ENCODE measurements around the gene GAK.

Gene GAK

DNA sequence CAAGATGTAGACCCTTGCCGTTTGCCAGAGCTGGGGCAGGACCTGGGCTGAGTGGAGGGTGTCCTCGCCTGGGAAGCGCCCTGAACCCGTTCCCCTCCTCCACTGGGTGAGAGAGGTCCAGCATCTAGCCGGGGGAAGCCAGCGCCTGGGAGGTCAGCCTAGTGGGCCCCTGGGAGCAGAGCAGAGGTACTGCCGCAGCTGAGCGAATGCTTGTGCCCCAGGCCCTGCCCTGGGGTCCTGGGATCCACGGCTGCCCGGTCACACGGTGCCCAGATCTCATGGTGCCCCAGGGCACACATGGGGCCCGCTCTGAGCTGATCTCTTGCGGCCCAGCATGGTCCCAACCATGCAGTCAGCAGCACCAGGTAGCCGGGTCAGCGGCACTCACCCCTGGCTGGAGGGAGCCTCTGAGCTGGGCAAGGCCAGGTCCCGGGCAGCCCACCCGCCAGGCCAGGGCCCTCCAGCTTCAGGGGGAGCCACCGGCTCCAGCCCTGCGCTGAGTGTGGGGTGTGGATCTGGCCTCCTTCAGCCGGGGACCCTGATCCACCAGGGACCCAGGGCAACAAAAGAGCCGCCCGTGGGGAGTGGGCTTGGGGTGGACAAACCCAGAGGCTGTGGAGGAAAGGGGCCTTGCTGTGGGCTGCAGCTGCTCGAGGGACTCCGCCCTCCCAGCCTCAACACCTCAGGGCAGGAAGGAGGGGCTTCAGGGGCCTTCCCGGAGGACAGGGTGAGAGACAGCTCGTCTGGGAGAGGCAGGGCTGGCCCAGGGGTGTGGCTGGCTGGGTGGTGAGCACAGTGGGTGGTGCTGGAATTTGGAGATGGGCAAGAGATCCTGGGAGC lies 102.1 kb downstream of the GAK start:
- Histone ChIP-seq H3K9ac (ENCODE audit: low read depth in 1 of 2, low read length in 2 of 2) (no peak overlapping the region), H3K27ac (ENCODE audit: low read depth, low read length) (no peak overlapping the region), H3K36me3 (ENCODE audit: control insufficient read depth in 1 of 2, insufficient read depth in 2 of 2, low read length in 2 of 2) (no peaks in the 10 kb centered on the region), H3K27me3 (ENCODE audit: control insufficient read depth in 1 of 2, insufficient read depth in 2 of 2, low read length in 2 of 2) (peaks cover 27 to 35% of the 10 kb centered on the region in 2 donors), H3K4me1 (ENCODE audit: control insufficient read depth in 1 of 2, insufficient read depth in 2 of 2, low read length in 2 of 2) (no peaks in the 10 kb centered on the region), H3K9me3 (ENCODE audit: control insufficient read depth in 1 of 2, low read length in 2 of 2) (peaks cover 4 to 6% of the 10 kb centered on the region in 2 donors), H3K4me3 (ENCODE audit: low read depth in 1 of 2, low read length in 2 of 2) (no peak overlapping the region)

DNA sequence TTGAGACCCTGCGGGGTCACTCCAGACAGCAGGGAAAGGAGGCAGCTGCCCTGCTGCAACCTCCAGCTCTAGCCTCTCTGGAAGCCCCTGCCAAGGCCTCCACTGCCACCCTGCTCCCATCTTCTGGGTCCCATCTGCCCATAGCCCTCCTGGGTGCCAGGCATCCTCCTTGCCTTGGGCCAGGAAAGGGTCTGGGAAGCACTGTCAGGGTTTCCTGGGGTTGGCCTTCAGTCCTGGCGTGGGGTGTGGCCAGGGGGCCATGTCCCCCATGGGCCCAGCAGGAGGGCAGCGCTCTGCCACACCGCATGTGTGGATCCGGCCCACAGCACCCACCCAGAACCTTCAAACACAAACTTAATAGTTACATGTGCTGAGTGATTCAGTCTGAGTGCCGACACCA lies 102.8 kb downstream of the GAK start:
- no peak overlapping the region for H3K4me3 ChIP-seq (ENCODE audit: low read depth in 1 of 2, low read length in 2 of 2)
- H3K36me3 ChIP-seq (ENCODE audit: control insufficient read depth in 1 of 2, insufficient read depth in 2 of 2, low read length in 2 of 2), result no peaks in the 10 kb centered on the region
- no peak overlapping the region for H3K27ac ChIP-seq (ENCODE audit: low read depth, low read length)
- H3K9me3 ChIP-seq (ENCODE audit: control insufficient read depth in 1 of 2, low read length in 2 of 2), result peaks cover 4 to 6% of the 10 kb centered on the region in 2 donors
- H3K9ac ChIP-seq (ENCODE audit: low read depth in 1 of 2, low read length in 2 of 2), result no peak overlapping the region
- H3K4me1 ChIP-seq (ENCODE audit: control insufficient read depth in 1 of 2, insufficient read depth in 2 of 2, low read length in 2 of 2), result no peaks in the 10 kb centered on the region
- H3K27me3 ChIP-seq (ENCODE audit: control insufficient read depth in 1 of 2, insufficient read depth in 2 of 2, low read length in 2 of 2), result peaks cover 34 to 40% of the 10 kb centered on the region in 2 donors

DNA sequence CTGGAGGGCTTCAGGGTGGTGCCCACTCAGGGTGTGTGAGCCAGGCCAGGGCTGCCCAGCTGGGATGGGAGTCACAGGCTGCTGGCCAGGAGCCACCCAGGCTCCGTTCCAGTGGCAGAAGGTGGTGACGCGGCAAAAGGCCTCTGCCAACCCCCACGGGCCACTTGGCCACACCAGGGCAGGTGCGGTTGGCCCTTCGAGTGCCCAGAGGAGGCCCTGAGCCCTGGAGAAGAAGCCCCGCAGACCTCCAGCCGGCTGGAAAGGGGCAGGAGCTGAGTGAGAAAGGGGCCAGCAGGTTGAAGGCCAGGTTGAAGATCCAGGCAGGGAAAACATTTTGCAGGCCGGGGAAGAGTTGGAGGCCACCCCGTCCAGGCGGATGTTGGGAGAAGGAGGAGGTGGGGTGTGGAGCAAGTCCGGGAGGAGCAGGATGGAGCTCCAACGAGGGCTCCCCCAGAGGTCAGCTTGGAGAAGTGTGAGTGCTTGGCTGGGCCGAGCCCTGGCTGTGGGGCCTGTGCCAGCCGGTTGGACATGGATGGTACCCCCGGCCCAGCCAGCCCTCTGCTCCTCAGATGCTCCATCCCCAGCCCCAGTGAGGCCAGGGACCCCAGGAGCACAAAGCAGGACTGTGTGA lies 103.4 kb downstream of the GAK start:
- Histone ChIP-seq H3K27me3 (ENCODE audit: control insufficient read depth in 1 of 2, insufficient read depth in 2 of 2, low read length in 2 of 2) (peaks cover 39 to 43% of the 10 kb centered on the region in 2 donors), H3K36me3 (ENCODE audit: control insufficient read depth in 1 of 2, insufficient read depth in 2 of 2, low read length in 2 of 2) (no peaks in the 10 kb centered on the region), H3K27ac (ENCODE audit: low read depth, low read length) (no peak overlapping the region), H3K4me1 (ENCODE audit: control insufficient read depth in 1 of 2, insufficient read depth in 2 of 2, low read length in 2 of 2) (no peaks in the 10 kb centered on the region), H3K4me3 (ENCODE audit: low read depth in 1 of 2, low read length in 2 of 2) (no peak overlapping the region), H3K9me3 (ENCODE audit: control insufficient read depth in 1 of 2, low read length in 2 of 2) (peaks cover 4 to 6% of the 10 kb centered on the region in 2 donors), H3K9ac (ENCODE audit: low read depth in 1 of 2, low read length in 2 of 2) (no peak overlapping the region)

DNA sequence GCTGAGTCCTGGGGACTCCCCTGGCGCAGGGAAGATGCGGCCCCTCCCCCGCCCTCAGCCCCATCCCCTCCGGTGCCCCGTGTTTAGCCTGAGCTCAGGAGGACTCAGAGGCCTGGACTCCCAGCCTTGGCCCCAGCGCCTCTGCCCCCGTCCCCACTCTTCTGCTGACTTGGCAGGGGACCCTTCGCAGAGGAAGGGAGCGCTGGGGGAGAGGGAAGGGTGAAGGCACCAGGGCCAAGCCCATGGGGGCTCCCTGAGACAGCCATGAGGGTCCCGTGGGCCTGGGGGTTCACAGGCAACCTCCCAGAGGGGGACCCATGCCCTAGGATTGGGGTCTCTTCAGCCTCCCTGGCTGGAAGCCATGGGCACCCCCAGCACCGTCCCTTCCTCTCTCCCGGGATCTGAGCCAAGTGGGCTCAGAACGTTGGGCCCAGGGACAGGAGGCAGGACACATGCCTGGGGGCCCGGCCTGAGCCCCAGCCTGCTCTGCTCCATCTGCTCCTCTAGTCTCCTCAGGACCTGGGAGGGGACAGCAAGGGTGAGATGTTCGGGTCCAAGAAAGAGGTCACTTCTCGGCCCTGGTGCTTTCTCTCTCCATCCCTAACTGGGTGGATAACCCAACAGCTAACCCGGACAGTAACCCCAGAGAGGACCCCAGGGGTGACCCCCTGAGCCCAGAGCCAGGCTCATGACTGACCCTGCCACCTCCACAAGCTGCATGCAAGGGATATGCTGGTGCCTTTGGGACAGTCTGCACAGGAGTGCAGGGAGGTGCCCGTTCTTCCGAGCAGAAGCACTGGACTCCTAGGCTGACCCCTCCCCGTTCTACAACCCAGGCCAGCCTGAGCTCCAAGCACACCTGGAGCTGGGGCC lies 104.7 kb downstream of the GAK start:
- Histone ChIP-seq H3K36me3 (ENCODE audit: control insufficient read depth in 1 of 2, insufficient read depth in 2 of 2, low read length in 2 of 2) (no peaks in the 10 kb centered on the region), H3K27me3 (ENCODE audit: control insufficient read depth in 1 of 2, insufficient read depth in 2 of 2, low read length in 2 of 2) (peaks cover 43 to 57% of the 10 kb centered on the region in 2 donors), H3K4me1 (ENCODE audit: control insufficient read depth in 1 of 2, insufficient read depth in 2 of 2, low read length in 2 of 2) (no peaks in the 10 kb centered on the region), H3K9ac (ENCODE audit: low read depth in 1 of 2, low read length in 2 of 2) (no peak overlapping the region), H3K27ac (ENCODE audit: low read depth, low read length) (no peak overlapping the region), H3K4me3 (ENCODE audit: low read depth in 1 of 2, low read length in 2 of 2) (no peak overlapping the region), H3K9me3 (ENCODE audit: control insufficient read depth in 1 of 2, low read length in 2 of 2) (peaks cover 4 to 6% of the 10 kb centered on the region in 2 donors)

DNA sequence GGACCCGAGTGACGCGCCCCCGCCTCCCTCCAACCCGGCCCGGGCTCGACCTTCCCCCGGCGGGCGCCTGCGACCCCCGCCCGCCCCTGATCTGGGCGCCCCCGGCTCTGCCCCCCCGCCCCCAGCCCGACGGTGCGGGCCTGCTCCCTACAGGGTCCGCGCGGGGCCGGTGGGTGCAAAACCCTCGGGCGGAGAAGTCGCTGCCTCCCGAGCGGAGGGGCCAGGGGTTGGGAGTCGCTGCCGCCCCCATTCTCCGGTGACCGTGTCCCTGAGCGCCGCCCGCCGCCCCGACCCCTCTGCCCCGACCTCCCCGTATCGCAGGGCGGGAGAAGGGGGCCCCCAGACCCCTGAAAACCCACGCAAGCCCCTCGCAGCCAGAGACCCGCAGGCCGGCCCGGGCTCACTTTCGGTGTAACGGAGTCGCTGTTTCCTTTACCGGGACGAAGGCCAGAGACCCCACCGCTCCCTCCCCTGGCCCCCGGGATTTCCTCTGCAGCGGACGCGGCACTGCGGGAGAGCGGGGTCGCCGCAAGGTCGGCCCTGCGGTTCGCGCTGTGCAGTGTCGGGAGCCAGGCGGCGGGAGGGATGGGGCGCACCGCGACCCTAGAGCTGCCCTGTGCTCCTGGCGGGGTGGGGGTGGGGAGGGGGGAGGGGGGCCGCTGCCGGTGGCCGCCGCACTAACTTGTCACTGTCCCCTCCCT lies 105.5 kb downstream of the GAK start:
- Histone ChIP-seq H3K36me3 (ENCODE audit: control insufficient read depth in 1 of 2, insufficient read depth in 2 of 2, low read length in 2 of 2) (no peaks in the 10 kb centered on the region), H3K27ac (ENCODE audit: low read depth, low read length) (no peak overlapping the region), H3K4me3 (ENCODE audit: low read depth in 1 of 2, low read length in 2 of 2) (no peak overlapping the region), H3K9ac (ENCODE audit: low read depth in 1 of 2, low read length in 2 of 2) (no peak overlapping the region), H3K9me3 (ENCODE audit: control insufficient read depth in 1 of 2, low read length in 2 of 2) (peaks cover 3 to 5% of the 10 kb centered on the region in 2 donors), H3K4me1 (ENCODE audit: control insufficient read depth in 1 of 2, insufficient read depth in 2 of 2, low read length in 2 of 2) (no peaks in the 10 kb centered on the region), H3K27me3 (ENCODE audit: control insufficient read depth in 1 of 2, insufficient read depth in 2 of 2, low read length in 2 of 2) (peaks cover 43 to 61% of the 10 kb centered on the region in 2 donors)

DNA sequence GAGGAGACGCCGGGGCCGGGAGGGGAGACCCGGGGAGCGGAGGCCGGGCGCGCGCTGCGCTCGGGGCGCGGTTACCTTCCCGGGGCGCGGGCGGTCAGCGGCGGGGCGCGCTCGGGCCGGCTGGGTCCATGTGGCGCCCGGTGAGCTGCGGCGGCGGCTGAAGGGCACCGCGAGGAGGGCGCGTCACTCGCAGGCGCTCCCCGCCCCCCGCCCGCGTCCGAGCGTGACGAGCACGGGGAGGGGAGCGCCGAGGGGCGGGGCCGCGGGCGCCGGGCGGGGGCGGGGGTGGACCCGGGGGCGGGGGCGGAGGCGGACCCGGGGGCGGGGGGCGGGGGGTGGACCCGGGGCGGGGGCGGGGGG lies 106.2 kb downstream of the GAK start, which contains the start of gene CPLX1:
Gene CPLX1, minus strand, starts transcription at position 159 of the 360 bp plus-strand sequence. CDS start 1,607 bp downstream, outside the sequence.
- Histone ChIP-seq H3K27me3 (ENCODE audit: control insufficient read depth in 1 of 2, insufficient read depth in 2 of 2, low read length in 2 of 2) (peaks cover 43 to 63% of the 10 kb centered on the region in 2 donors), H3K9me3 (ENCODE audit: control insufficient read depth in 1 of 2, low read length in 2 of 2) (no peaks in the 10 kb centered on the region), H3K4me3 (ENCODE audit: low read depth in 1 of 2, low read length in 2 of 2) (no peak within 1 kb of the TSS), H3K36me3 (ENCODE audit: control insufficient read depth in 1 of 2, insufficient read depth in 2 of 2, low read length in 2 of 2) (no peaks in the 10 kb centered on the region), H3K4me1 (ENCODE audit: control insufficient read depth in 1 of 2, insufficient read depth in 2 of 2, low read length in 2 of 2) (no peaks in the 10 kb centered on the region), H3K9ac (ENCODE audit: low read depth in 1 of 2, low read length in 2 of 2) (no peak within 1 kb of the TSS), H3K27ac (ENCODE audit: low read depth, low read length) (no peak within 1 kb of the TSS)

DNA sequence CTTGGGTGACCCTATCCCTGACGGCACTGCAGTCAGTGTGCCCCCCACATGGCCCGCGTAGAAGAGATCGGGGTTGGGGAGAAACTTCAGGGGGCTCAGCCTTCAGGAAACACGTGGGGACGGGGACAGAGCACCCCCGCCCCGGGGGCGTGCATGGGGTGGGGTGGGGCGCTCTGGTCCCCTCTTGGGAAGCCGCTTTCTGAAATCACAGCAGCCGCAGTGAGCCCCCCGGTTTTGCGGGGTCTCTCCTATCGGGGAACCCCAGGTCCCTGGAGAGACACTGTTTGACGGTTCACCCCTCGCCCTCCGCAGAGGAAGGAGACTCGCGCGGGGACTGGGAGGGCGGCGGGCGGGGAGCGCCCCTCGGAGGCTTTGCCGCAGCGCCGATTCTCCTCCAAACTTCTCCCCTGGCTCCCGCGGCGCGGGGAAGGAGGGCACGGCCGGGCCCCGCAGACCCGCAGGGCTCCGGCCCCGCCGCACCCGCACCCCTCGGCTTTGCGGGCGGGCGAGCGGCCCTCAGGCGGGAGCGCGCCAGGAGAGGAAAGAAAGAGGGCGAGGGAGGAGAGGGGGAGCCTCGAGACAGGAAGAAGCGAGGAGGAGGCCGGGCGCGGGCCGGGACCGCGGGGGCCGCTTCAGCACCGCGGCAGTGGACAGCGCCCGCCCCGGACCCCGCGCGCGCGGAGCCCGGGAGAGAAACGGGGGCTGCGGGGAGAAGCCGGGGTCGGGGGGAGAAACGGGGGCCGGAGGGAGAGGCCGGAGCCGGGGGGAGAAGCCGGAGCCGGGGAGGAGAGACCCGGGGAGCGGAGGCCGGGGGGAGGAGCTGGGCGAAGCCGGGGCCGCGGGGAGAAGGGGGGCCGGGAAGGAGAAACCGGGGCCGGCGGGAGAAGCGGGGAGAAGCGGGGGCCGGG lies 106.8 kb downstream of the GAK start:
- Histone ChIP-seq H3K27me3 (ENCODE audit: control insufficient read depth in 1 of 2, insufficient read depth in 2 of 2, low read length in 2 of 2) (peaks cover 43 to 61% of the 10 kb centered on the region in 2 donors), H3K36me3 (ENCODE audit: control insufficient read depth in 1 of 2, insufficient read depth in 2 of 2, low read length in 2 of 2) (no peaks in the 10 kb centered on the region), H3K27ac (ENCODE audit: low read depth, low read length) (no peak overlapping the region), H3K4me3 (ENCODE audit: low read depth in 1 of 2, low read length in 2 of 2) (no peak overlapping the region), H3K9ac (ENCODE audit: low read depth in 1 of 2, low read length in 2 of 2) (no peak overlapping the region), H3K9me3 (ENCODE audit: control insufficient read depth in 1 of 2, low read length in 2 of 2) (no peaks in the 10 kb centered on the region), H3K4me1 (ENCODE audit: control insufficient read depth in 1 of 2, insufficient read depth in 2 of 2, low read length in 2 of 2) (no peaks in the 10 kb centered on the region)

DNA sequence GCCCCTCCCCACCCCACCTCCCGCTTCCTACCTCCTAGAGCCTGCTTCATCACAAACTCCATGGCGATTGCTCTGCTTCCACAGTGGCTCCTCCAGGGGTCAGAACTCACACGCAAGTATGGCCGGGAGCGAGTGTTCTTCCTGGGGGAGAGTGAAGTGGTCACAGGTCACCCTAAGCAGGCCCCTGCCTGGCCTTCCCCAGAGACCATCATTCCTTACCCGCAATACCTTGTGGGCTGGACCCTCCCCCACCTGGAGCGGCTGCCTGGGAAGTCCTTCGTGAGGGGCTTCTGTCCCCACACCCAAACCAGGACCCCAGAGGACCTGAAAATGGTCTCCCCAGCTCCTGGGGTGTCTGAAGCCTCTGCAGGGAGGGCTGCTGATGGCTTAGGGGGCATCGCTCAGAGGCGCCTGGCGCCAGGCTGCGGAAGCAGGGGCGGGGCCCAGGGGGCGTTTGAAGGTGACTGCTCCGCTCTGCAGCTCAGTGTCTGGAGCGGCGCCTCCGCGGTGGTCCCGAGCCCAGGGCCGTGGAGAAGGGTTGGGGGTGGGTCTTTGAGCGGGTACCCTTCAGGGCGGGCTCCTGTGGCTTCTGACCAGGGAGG lies 107.6 kb downstream of the GAK start:
- Histone ChIP-seq H3K36me3 (ENCODE audit: control insufficient read depth in 1 of 2, insufficient read depth in 2 of 2, low read length in 2 of 2) (no peaks in the 10 kb centered on the region), H3K9me3 (ENCODE audit: control insufficient read depth in 1 of 2, low read length in 2 of 2) (no peaks in the 10 kb centered on the region), H3K9ac (ENCODE audit: low read depth in 1 of 2, low read length in 2 of 2) (no peak overlapping the region), H3K27me3 (ENCODE audit: control insufficient read depth in 1 of 2, insufficient read depth in 2 of 2, low read length in 2 of 2) (peaks cover 43 to 63% of the 10 kb centered on the region in 2 donors), H3K27ac (ENCODE audit: low read depth, low read length) (no peak overlapping the region), H3K4me1 (ENCODE audit: control insufficient read depth in 1 of 2, insufficient read depth in 2 of 2, low read length in 2 of 2) (no peaks in the 10 kb centered on the region), H3K4me3 (ENCODE audit: low read depth in 1 of 2, low read length in 2 of 2) (no peak overlapping the region)

Measured in duodenal mucosa (tissue), 2 donors.